ENCODE results near the gene NLRP8. TPM values are rescaled to one million over a fixed set of nuclear protein-coding genes. Genes with fewer than 3 reads are reported as not detected.
"Not testable (repeated sequence)": the region's sequence is repeated elsewhere in the genome, so short reads cannot be mapped to it uniquely, and the experiment has no call there.

Gene NLRP8
- polyA plus RNA-seq, 5 donors, result not detected

DNA sequence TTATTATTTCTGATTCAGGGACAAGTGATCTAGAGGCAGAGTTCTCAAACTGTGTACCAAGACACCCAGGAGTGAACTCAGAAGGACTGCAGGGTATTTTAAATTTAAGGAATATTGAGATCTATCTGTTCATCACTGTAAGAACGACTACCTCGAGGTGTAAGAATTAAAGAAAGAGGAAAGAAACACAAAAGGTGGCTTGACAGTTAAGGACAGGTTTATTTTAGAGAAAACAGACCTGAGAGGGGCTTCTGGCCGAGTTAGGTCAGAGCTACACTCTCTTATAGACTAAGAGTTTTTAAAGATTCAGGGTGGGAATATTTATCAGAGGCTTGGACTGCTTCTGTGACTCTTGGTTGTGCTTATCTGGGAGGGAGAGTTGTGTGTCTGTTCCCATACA is 26.4 kb downstream of the NLRP8 start:
- no peak for DNase-seq

DNA sequence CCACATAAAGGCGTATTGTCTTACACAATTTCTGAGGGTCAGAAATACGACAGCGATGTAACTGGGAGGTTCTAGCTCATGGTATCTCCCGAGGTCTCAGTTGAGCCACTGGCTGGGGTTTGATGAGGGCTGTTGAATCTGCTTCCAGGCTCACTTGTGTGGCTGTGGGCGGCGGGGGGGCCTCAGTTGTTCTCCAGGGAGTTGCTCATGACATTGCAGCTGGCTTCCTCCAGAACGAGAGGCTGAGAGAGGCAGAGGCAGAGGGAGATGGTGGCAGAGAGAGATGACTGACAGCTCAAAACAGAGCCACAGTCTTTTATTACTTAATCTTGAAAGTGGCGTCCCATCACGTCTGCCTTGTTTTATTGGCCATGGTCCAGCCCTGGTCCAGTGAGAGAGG is 32.8 kb downstream of the NLRP8 start:
- no peak for DNase-seq

DNA sequence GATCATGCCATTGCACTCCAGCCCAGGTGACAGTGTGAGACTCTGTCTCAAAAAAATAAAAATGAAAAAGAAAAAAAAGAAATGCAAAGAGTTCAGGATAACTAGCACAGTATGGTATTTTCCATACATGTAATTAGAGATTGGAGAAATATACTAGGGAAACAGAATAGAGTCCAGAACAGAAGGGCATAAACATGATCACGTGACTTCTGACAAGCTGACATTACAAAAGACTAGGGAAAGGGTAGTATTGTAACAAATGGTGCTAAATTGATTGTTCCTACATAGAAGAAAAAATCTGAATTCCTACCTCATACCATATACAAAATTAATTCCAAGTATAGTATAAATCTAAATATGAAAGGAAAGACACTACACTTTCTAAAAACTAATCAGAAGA is 37.6 kb downstream of the NLRP8 start:
- no peak for DNase-seq

DNA sequence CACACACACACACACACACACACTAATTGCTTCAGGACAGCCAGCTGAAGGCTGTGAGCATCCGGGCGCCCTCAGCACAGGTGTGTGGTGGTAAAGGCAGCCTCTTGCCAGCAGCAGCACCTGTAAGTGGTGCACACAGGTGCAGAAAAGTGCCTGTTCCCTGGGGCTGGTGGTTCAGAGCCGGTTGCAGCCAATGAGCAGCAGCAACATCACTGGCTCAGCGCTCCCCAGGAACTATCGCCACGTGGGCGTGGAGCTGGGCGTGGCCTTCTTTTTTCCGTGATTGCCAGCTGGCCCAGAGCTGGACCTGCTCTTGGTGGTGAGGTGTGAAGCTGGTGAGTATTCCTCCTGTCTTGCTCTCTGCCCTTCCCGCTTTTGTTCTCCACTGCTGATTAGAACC is 38.9 kb downstream of the NLRP8 start, which contains the start of gene NLRP5:
Gene NLRP5, plus strand, starts transcription at position 289 of the 400 bp plus-strand sequence.
- DNase-seq, result no peak

DNA sequence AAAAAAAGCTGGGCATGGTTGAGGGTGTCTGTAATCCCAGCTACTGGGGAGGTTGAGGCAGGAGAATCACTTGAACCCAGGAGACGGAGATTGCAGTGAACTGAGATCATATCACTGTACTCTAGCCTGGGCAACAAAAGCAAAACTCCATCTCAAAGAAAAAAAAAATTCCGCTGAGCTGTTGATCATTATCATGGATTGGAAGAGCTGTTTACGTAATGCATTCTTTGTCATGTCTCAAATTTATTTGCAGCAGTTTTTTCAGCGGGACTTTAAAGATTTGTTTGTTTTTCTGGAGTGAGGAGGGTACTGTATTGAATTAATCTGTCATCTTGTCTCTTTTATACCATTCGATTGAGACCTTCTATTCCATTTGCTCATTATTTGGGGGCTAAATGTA is 43.2 kb downstream of the NLRP8 start:
- DNase-seq, result no peak

DNA sequence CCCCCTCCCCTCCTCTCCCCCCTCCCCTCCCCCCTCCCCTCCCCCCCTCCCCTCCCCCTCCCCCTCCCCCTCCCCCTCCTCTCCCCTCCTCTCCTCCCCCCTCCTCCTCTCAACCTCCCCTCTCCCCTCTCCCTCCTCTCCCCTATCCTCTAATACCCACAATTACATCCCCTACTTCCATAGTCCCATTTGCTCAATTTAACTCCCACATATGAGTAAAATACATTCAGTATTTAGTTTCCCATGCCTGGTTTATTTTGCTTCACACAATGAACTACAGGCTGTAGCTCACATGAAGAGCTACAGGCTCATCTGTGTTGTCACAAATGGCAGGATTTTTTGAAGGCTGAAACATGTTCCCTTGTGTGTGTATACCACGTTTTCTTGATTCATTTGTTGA is 45.9 kb downstream of the NLRP8 start:
- no peak for DNase-seq

DNA sequence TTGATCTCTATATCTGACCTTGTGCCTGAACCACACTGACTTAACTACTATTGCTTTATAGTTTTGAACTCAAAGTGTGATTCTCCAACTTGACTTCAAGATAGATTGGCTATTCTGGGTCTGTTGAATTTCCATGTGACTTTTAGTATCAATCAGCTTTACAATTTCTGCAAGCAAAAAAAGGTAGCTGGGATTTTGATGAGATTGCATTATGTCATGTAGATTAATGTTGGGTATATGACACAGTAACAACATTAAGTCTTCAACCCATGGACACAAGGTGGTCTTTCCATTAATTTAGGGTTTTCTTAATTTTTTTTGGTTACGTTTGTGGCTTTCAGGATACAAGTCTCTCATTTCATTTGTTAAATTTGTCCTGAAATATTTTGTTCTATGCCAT is 67.1 kb downstream of the NLRP8 start:
- no peak for DNase-seq

DNA sequence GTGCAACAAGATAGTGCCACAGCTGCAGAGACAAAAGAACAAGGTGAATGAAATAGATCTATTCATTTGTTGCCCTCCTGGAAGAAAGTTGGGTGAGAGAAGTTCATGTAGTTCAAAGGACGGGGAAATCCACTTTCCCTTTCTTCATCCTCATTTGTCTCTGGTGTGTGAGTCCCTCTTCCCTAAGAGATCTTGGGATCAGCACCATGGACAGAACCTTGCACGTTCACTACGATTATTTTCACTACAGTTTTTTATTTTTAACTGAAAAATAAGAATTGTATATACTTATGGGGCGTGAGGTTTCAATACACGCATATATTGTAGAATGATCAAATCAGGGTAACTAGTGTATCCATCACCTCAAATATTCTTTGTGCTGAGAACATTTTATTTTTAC is 68.1 kb downstream of the NLRP8 start:
- no peak for DNase-seq

DNA sequence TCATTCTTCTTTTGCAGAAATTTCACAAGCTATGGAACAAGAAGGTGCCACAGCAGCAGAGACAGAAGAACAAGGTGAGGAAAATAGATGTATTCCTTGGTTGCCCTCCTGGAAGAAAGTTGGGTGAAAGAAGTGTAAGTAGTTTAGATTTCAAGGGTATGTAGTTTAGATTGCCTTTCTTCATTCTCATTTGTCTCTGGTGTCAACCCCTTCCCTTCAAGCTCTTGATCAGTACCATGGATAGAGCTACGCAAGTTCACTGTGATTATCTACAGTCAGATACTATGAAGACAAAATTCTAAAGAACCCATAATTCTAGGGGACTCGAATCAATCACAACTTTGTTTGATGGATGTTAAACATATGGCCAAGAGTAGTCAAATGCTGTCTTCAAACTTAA is 71.7 kb downstream of the NLRP8 start:
- not testable (repeated sequence) for DNase-seq

DNA sequence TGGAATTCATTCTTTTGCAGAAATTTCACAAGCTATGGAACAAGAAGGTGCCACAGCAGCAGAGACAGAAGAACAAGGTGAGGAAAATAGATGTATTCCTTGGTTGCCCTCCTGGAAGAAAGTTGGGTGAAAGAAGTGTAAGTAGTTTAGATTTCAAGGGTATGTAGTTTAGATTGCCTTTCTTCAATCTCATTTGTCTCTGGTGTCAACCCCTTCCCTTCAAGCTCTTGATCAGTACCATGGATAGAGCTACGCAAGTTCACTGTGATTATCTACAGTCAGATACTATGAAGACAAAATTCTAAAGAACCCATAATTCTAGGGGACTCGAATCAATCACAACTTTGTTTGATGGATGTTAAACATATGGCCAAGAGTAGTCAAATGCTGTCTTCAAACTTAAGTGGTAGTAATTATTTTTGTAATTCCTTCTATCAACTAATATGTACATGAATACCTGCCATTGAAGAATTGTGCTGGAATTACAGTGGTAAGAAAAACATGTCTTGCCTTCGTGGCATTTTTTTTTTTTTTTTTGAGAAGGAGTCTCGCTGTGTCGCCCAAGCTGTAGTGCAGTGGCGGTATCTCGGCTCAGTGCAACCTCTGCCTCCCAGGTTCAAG is 72.8 kb downstream of the NLRP8 start:
- not testable (repeated sequence) for DNase-seq

DNA sequence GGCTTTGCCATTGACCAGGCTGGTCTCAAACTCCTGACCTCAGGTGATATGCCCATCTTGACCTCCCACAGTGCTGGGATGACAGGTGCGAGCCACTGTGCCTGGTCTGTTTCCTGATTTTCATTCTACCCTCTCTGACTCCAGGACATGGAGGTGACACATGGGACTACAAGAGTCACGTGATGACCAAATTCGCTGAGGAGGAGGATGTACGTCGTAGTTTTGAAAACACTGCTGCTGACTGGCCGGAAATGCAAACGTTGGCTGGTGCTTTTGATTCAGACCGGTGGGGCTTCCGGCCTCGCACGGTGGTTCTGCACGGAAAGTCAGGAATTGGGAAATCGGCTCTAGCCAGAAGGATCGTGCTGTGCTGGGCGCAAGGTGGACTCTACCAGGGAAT is 79.1 kb downstream of the NLRP8 start:
- no peak for DNase-seq

Other genes with a start within 250 kb of the NLRP8 start
- under 1 TPM in 1 of 5 donors, not detected in 4; 0.06 TPM for gene NLRP9, start 209.4 kb upstream of the NLRP8 start, polyA plus RNA-seq (ENCODE audit: insufficient read depth in 1 of 5, insufficient read length in 5 of 5, low replicate concordance in 1 of 5)
- under 1 TPM in 1 of 5 donors, not detected in 4; 0.14 TPM for gene RFPL4A, start 188.7 kb upstream of the NLRP8 start, polyA plus RNA-seq (ENCODE audit: insufficient read depth in 1 of 5, insufficient read length in 5 of 5, low replicate concordance in 1 of 5)
- gene RFPL4AL1, start 178.7 kb upstream of the NLRP8 start, polyA plus RNA-seq (ENCODE audit: insufficient read depth in 1 of 5, insufficient read length in 5 of 5, low replicate concordance in 1 of 5), result not detected
- under 1 TPM in 2 of 5 donors, not detected in 3; 0.04 to 0.12 TPM for gene NLRP11, start 115.8 kb upstream of the NLRP8 start, polyA plus RNA-seq (ENCODE audit: insufficient read depth in 1 of 5, insufficient read length in 5 of 5, low replicate concordance in 1 of 5)
- gene NLRP4, start 111.3 kb upstream of the NLRP8 start, polyA plus RNA-seq (ENCODE audit: insufficient read depth in 1 of 5, insufficient read length in 5 of 5, low replicate concordance in 1 of 5), result not detected
- not detected for gene NLRP13, start 15.5 kb upstream of the NLRP8 start, polyA plus RNA-seq (ENCODE audit: insufficient read depth in 1 of 5, insufficient read length in 5 of 5, low replicate concordance in 1 of 5)
- not detected for gene NLRP5, start 38.9 kb downstream of the NLRP8 start, polyA plus RNA-seq (ENCODE audit: insufficient read depth in 1 of 5, insufficient read length in 5 of 5, low replicate concordance in 1 of 5)
- gene ZNF787, start 173.5 kb downstream of the NLRP8 start, polyA plus RNA-seq (ENCODE audit: insufficient read depth in 1 of 5, insufficient read length in 5 of 5, low replicate concordance in 1 of 5), result 10 to 100 TPM; 11.0 to 31.7 (median 16.1) TPM
- 10 to 100 TPM; 30.5 to 62.6 (median 51.1) TPM for gene ZNF444, start 193.5 kb downstream of the NLRP8 start, polyA plus RNA-seq (ENCODE audit: insufficient read depth in 1 of 5, insufficient read length in 5 of 5, low replicate concordance in 1 of 5)
- gene GALP, start 228.2 kb downstream of the NLRP8 start, polyA plus RNA-seq (ENCODE audit: insufficient read depth in 1 of 5, insufficient read length in 5 of 5, low replicate concordance in 1 of 5), result not detected
- under 1 TPM in 2 of 5 donors, not detected in 3; 0.09 to 0.13 TPM for gene ZSCAN5B, start 250.0 kb downstream of the NLRP8 start, polyA plus RNA-seq (ENCODE audit: insufficient read depth in 1 of 5, insufficient read length in 5 of 5, low replicate concordance in 1 of 5)

Measured in right lung (tissue), 5 donors.